GM12875 (cell line): ENCODE measurements around the gene TYR.
"Not testable (repeated sequence)": the region's sequence is repeated elsewhere in the genome, so short reads cannot be mapped to it uniquely, and the experiment has no call there.

Experiments
- H3K4me3 ChIP-seq: one replicate; pipeline ENCODE4 v1.5.1; 2011; ENCODE audit warnings: low read depth, low read length, control low read depth
- CTCF ChIP-seq: IDR thresholded peaks from 2 replicates; pipeline ENCODE4 v1.5.1; 2011; ENCODE audit warnings: low read depth, mild to moderate bottlenecking, control low read depth, inconsistent platforms, low read length, moderate library complexity, borderline replicate concordance; ENCODE audit not compliant: insufficient read depth

The TYR gene

DNA sequence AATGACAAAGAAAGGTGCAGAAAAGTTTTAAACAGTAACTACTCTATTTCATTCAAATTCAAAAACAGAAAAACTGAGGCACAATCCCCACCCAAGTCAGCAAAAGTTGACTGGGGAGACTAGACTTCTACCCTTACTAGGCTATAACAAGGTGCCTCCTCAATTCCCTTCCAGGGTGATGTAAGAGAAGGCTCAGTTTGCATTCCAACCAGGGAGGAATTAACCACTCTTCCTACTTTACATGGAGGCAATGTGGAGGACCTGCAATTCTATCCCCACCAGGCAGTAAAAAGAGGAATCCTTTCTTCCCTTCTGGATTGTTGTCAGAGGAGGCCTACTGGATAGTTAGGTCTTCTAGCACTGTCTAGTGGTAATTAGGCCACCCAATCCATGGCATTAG is 26.1 kb downstream of the TYR start:
- H3K4me3 ChIP-seq, result no peak overlapping the region
- TF ChIP-seq CTCF, result no peak

- no peak overlapping the region for H3K4me3 ChIP-seq
- no peak for TF ChIP-seq CTCF
These were observed 27.7 kb downstream of the TYR start for GRCh38 chr11:89205378-89205777.

DNA sequence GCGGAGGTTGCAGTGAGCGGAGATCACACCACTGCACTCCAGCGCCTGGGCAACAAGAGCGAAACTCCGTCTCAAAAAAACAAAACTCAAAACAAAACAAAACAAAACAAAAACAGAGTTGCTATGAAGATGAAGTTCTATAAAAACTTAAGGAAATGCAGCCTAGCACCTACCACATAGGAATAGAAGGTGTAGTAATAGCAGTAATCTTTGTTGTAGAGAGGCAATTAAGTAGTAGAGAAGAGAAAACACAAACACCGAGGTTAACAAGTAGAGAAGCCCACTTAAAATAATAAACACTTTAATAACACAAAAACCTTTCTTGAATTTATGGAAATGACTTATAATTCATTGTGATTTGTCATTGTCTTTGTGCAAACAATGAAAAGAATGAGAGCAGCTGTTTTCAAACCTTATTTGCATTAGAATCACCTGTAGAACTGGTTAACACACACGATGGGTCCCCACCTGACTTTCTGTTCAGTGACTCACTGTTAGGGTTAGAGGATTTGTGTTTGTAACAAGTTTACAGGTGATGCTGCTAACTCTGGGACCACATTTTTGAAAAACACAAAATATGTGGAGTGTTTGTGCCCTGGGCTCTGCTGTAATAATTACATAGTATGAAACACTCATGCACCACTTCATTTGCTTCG is 43.1 kb downstream of the TYR start:
- no peak overlapping the region for H3K4me3 ChIP-seq

GRCh38 chr11:89235083-89235482 is 57.4 kb downstream of the TYR start:
- TF ChIP-seq CTCF, result no peak

More for the DNA sequence above, 43.1 kb downstream of the TYR start:
- no peak for TF ChIP-seq CTCF

DNA sequence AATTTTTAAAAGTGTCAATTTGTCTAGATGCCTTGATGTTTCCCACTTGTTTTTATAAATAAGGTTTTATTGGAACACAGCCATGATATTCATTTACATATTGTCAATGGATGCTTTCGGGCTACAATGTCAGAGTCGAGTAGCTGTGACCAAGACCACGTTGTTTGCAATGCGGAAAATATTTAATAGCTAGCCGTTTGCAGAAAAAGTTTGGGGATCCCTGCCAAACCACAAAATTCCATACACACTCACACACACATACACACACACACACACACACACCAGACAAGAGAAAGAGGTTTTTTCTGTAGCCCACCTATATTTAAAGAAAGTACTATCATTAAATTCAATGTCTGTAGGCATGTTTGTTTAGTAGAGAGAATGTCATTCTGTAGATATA is 58.3 kb downstream of the TYR start:
- no peak overlapping the region for H3K4me3 ChIP-seq
- TF ChIP-seq CTCF, result no peak

More at GRCh38 chr11:89235083-89235482, 57.4 kb downstream of the TYR start:
- H3K4me3 ChIP-seq, result no peak overlapping the region

DNA sequence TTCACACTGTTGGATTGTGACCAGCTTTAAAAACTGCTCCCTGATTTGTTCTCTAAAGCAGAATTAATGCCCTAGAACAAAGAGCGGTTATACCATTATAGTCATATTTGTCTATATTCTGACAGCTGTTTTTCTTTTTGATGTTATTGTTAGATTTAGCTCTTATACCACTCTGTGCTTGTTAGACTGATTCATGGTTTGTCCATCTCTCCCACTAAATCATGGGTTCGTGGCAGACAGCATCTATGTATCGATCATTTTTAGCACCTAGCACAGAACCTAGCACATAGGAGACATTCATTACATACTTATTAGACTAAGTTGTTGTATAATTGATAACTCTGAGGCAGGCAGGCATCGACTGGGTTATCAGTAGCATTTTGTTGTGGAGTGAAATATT is 69.3 kb downstream of the TYR start:
- H3K4me3 ChIP-seq, result not testable (repeated sequence)

DNA sequence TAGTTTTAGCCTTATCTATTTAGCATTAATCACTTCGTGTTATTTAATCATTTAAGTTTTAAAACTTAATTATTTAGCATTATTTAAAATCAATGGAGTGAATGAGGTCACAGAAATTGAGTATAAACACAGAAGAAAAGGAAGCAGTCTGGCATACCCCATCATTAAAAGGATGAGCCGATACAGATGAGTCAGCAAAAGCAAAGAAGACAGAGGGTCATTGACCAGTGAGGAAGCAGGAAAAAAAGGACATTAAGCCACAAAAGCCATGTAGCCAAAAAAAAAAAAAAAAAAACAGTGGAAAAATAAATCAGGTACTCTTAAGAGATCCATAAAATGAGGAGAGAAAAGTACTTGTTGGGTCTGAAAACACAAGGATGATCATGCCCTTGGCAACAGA is 71.5 kb downstream of the TYR start:
- no peak for TF ChIP-seq CTCF
- H3K4me3 ChIP-seq, result no peak overlapping the region

DNA sequence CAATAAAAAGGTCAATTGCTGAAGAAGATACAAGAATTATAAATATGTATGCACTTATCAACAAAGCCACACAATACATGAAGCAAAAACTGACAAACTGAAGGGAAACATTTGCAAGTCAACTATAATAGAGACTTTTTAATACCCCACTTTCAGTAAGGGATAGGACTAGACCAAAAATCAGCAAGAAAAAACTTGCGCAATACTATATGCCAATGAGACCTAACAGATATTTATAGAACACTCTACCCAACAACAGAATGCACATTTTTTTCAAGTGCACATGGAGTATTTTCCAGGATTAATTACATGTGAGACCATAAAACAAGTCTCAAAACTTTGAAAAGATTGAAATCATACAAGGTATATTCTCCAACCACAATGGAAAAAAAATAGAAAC is 83.8 kb downstream of the TYR start:
- not testable (repeated sequence) for H3K4me3 ChIP-seq
